Breast epithelium (tissue), 3 donors: ENCODE measurements around the gene AOC1.

Experiments
- CTCF ChIP-seq, 3 donors: fragments of 450-650 bp; IDR thresholded peaks; one replicate each; pipeline ENCODE4 v1.5.1; 2016 to 2017; ENCODE audit warnings: antibody characterized with exemption in 3 of 3, mild to moderate bottlenecking in 3 of 3, moderate library complexity in 3 of 3
- POLR2A ChIP-seq: fragments of 450-650 bp; IDR thresholded peaks from one replicate; pipeline ENCODE4 v1.6.1; 2016; ENCODE audit warnings: antibody characterized with exemption, mild to moderate bottlenecking, moderate library complexity
- POLR2AphosphoS5 ChIP-seq, 3 donors: sonication (generic); formaldehyde crosslinking; IDR thresholded peaks; one replicate each; pipeline ENCODE4 v1.6.1; 2017; ENCODE audit warnings: antibody characterized with exemption in 3 of 3

- TF ChIP-seq CTCF (IDR thresholded peaks at IDR 0.05) (no peak), POLR2A (no peak), POLR2AphosphoS5 (IDR thresholded peaks at IDR 0.05) (no peak)
These were observed 58.7 kb downstream of the AOC1 start for GRCh38 chr7:150910996-150911422.
